NCI-H446 (cell line): Measurements from ENCODE around the gene TFF1.

Experiments used
- DNase-seq, 2 experiments: peaks; one replicate each; lab custom pipeline; 2025; lab: John Stamatoyannopoulos, UW

The TFF1 gene

DNA sequence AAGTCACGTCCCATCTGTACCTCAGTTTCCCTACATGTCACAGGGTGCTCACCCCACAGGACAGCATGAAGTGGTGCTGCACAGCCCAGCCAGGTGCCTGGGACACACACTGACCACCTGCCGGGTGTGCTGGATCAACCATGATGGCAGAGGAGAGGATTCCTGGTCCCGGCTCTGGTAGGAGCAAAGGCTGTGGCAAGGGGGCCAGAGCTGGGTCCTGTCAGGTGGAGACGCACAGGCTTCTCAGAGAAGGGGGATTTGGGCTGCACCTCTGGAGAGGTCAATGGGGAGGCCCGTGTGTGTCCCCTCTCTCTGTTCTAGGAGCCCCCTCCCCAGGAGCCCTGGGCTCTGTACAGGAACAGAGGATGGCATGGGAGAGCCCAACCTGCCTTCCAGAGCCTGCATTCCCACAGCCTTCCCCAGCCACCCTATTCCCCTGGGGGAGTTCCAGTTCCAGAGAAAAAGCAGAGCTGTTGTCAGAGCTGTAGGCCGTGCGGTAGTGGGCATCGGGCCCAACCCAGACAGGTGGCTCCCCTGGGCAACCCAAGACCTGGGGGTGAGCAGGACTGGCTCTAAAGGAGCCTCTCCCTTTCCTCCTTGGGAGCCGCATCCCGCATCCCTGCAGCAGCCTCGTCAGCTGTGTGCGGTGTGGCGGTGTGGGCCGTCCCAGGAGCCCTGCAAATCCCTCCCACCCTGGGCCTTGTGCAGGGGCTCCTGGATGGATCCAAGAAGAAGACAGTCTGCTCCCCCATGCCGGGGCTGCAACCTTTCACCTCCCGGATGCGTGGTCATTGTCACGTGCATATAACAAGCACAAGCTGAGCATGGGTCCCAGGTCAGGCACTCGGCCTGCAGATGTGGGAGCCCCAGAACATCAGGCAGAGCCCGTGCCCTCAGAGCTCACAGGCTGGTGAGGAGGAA lies 48.2 kb downstream of the TFF1 start:
- DNase-seq = no peak

GRCh38 chr21:42317341-42317741 lies 49.0 kb downstream of the TFF1 start:
- DNase-seq = no peak

- DNase-seq = no peak
Observed at GRCh38 chr21:42316891-42317290, 49.4 kb downstream of the TFF1 start.

DNA sequence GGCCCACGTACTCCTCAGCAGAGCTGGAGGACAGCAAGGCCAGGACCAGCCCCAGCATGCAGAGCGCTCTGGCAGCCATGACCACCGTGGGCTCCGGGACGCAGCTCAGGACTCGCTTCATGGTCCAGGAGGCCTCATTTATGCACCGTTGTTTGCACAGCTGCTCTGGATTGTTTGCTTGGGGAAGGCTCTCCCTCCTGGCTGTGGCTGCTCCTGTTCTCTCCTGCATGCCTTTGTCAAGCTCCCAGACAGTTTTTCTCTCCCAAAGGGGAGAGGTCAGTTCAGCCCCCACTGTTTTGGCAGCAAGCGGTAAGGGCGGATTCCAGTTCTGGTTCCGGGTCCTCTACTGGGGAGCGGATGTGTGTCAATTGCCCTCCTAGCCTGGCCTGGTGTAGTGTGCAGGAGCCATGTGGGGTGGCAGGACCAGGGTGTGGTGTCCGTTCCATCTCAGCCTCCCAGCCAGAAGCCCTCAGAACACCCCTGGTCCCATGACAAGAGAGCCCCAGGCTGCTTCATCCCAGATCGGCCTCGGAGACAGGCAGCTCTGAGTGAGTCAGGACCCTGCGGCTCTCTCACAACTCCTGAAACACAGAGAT lies 50.9 kb downstream of the TFF1 start, which contains the start of gene TFF3:
TSS of gene TFF3 (minus strand) at position 114 of the 596 bp plus-strand sequence. CDS start at position 79, 35 bp downstream.
- DNase-seq = no peak

DNA sequence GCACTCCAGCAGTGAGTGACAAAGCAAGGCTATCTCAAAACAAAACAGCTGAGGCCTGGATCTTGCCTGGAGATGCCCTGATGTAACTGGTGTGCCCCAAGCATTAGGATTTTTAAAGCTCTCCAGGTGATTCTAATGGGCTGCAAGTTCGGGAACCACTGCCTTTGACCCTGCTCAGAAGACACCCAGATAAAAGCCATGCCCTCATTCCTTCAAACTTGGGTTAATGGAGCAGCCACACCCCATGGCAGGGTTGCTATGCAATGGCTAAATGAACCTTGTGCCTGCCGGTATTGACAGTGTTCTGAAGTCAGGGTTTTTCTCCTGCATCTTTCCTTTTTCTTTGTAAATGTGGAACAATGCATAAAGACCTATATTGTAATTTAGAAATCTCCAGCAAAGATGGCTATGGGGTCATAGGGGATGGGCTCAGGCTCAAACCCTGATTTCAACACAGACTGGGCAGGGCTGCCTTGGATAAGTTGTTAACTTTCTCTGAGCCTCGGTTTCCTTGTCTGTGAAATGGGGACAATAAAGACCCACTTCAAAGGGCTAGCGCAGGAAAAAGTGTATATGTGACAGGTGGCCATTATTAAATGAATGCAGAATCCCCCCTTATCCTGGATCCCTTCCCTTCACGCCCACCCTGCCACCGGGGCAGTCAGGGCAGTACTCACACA lies 51.6 kb downstream of the TFF1 start:
- no peak for DNase-seq

DNA sequence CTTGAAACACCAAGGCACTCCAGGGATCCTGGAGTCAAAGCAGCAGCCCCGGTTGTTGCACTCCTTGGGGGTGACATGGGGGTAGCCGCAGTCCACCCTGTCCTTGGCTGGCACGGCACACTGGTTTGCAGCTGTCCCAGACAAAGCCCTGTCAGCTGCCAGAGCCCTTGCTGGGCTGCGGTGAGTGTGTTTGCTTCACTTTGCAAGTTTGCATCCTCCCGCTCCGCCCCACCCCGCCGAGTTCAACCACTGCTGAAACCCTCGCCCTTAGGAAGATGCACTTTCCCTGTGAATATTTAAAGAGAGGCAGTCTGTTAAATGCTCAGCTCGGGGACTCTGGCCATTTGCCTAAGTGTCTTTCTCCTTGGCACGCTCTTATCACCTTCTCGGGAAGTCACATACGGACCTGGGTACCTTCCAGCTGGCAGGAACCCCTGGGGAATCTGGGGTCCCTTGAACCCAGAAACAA lies 52.8 kb downstream of the TFF1 start:
- no peak for DNase-seq

DNA sequence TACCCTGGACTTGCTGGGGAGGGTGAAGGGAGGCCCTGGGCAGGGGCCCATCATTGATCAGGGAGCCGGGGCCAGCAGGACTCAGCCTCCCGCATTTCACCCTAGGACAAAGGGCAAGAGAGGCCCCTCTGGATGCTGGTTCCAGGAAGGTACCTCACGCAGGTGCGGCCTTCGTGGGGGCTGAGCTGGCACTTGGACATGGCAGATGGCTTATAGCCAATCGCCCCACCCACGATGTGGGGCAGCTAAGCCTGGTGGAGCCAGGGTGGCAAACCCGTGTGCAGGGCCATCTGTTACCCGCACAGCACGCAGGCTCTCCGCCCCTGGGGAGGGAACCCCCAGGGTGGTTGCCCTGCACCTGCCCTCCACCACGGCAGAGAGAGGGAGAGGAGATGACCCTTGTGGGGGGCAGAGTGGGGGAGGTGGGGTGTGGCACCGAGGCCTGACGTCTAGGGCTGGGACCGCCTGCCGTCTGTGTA lies 53.7 kb downstream of the TFF1 start:
- no peak for DNase-seq
